KMS-11 (cell line): Measurements from ENCODE around the gene CD300A.
"Not testable (repeated sequence)": the region's sequence is repeated elsewhere in the genome, so short reads cannot be mapped to it uniquely, and the experiment has no call there.

Experiments
- H2AFZ ChIP-seq: fragments of 200-600 bp; sonication (generic); 2 replicates; pipeline ENCODE4 v1.6.1; 2016; ENCODE audit warnings: antibody characterized with exemption, mixed run types, low read depth
- H3K27ac ChIP-seq: fragments of 200-600 bp; sonication (generic); 2 replicates; pipeline ENCODE4 v1.6.1; 2016; ENCODE audit warnings: mild to moderate bottlenecking, mixed run types
- H3K27me3 ChIP-seq: fragments of 200-600 bp; sonication (generic); 2 replicates; pipeline ENCODE4 v1.6.1; 2017; ENCODE audit warnings: mild to moderate bottlenecking, low read depth, mixed run types, moderate library complexity; ENCODE audit not compliant: insufficient read depth
- H3K36me3 ChIP-seq: fragments of 200-600 bp; sonication (generic); 2 replicates; pipeline ENCODE4 v1.6.1; 2017; ENCODE audit warnings: mild to moderate bottlenecking, mixed run types; ENCODE audit not compliant: insufficient read depth
- H3K4me1 ChIP-seq: fragments of 200-600 bp; sonication (generic); 2 replicates; pipeline ENCODE4 v1.6.1; 2016; ENCODE audit warnings: mild to moderate bottlenecking, low read depth, mixed run types; ENCODE audit not compliant: poor library complexity, severe bottlenecking
- H3K4me2 ChIP-seq: fragments of 200-600 bp; sonication (generic); 2 replicates; pipeline ENCODE4 v1.7.0; 2016; ENCODE audit warnings: mild to moderate bottlenecking, mixed run types
- H3K4me3 ChIP-seq: fragments of 200-600 bp; sonication (generic); IDR thresholded peaks from 2 replicates; pipeline ENCODE4 v1.6.1; 2017; ENCODE audit warnings: low read depth, low read length, mixed read lengths; ENCODE audit not compliant: insufficient read depth
- H3K79me2 ChIP-seq: fragments of 200-600 bp; sonication (generic); 2 replicates; pipeline ENCODE4 v1.6.1; 2016; ENCODE audit warnings: low read depth, mixed run types; ENCODE audit not compliant: insufficient read depth
- H3K9ac ChIP-seq: fragments of 200-600 bp; sonication (generic); 2 replicates; pipeline ENCODE4 v1.6.1; 2016; ENCODE audit warnings: mild to moderate bottlenecking, mixed run types
- H4K20me1 ChIP-seq: fragments of 200-600 bp; sonication (generic); 2 replicates; pipeline ENCODE4 v1.6.1; 2016; ENCODE audit warnings: mild to moderate bottlenecking, mixed run types; ENCODE audit not compliant: insufficient read depth
- TF ChIP-seq, protein P1 (sequence below): fragments of 200-600 bp; sonication (generic); conservative IDR thresholded peaks from 2 replicates; pipeline ENCODE4 v1.6.1; 2017; ENCODE audit warnings: low read depth, mild to moderate bottlenecking, antibody characterized with exemption, low read length, moderate library complexity, mixed read lengths

CD300A gene

GRCh38 chr17:74515941-74516340 is 49.5 kb downstream of the CD300A start:
- H3K36me3 ChIP-seq = no peaks in the 10 kb centered on the region
- no peaks in the 10 kb centered on the region for H3K79me2 ChIP-seq
- H2AFZ ChIP-seq = no peak overlapping the region
- H3K4me3 ChIP-seq = no peak overlapping the region
- H3K9ac ChIP-seq = no peak overlapping the region
- no peak overlapping the region for H3K4me2 ChIP-seq
- TF ChIP-seq, protein P1, sequence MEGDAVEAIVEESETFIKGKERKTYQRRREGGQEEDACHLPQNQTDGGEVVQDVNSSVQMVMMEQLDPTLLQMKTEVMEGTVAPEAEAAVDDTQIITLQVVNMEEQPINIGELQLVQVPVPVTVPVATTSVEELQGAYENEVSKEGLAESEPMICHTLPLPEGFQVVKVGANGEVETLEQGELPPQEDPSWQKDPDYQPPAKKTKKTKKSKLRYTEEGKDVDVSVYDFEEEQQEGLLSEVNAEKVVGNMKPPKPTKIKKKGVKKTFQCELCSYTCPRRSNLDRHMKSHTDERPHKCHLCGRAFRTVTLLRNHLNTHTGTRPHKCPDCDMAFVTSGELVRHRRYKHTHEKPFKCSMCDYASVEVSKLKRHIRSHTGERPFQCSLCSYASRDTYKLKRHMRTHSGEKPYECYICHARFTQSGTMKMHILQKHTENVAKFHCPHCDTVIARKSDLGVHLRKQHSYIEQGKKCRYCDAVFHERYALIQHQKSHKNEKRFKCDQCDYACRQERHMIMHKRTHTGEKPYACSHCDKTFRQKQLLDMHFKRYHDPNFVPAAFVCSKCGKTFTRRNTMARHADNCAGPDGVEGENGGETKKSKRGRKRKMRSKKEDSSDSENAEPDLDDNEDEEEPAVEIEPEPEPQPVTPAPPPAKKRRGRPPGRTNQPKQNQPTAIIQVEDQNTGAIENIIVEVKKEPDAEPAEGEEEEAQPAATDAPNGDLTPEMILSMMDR = no peak
- H3K27me3 ChIP-seq = peaks cover 20% of the 10 kb centered on the region; the same call in 1 of the 2 replicates
- H3K4me1 ChIP-seq = no peaks in the 10 kb centered on the region
- no peak overlapping the region for H3K27ac ChIP-seq
- no peaks in the 10 kb centered on the region for H4K20me1 ChIP-seq

DNA sequence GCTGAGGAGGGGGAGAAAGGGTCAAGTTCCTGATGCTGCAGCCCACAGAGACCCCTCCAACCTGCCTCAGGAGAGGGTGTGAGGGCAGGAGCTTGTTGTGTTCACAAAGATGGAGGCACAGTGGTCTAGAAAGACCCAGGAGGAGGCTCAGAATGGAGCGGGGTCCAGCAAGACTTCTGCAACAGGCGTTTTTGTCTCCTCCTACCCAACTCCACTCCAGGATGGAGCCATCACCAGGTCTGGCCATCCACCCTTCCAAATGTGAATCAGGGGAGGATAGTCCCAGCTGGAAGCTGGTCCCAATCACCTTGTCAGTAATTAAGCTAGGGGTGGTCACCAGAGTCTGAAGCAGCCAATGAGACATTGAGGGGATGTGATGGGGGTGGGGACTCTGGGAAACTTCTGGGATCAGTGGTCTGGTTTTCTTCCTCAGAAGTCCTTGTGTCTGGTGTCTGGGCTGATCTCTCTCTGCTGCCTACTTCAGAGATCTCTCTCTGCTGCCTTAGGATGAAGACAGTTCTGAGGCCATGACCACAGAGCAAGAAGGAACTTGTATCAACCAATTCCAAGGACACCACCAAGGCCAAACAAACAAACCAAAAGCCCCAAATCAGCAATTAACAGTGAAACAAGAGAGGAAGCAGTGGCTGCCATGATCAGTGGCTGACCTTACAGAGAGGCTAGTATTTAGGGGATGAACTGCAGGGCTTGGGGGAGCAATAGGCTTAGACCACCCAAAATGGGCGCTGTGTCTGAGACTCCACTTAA is 50.3 kb downstream of the CD300A start:
- Histone ChIP-seq H4K20me1 (no peaks in the 10 kb centered on the region), H3K4me1 (no peaks in the 10 kb centered on the region), H3K9ac (no peak overlapping the region), H3K79me2 (no peaks in the 10 kb centered on the region), H3K4me2 (no peak overlapping the region), H3K27ac (no peak overlapping the region), H3K27me3 (peaks cover 28% of the 10 kb centered on the region), H2AFZ (no peak overlapping the region), H3K4me3 (no peak overlapping the region), H3K36me3 (no peaks in the 10 kb centered on the region)
- TF ChIP-seq, protein P1 = no peak

GRCh38 chr17:74518413-74518981 is 52.1 kb downstream of the CD300A start:
- H3K36me3 ChIP-seq, H4K20me1 ChIP-seq, H2AFZ ChIP-seq, H3K27ac ChIP-seq, H3K4me3 ChIP-seq, H3K4me2 ChIP-seq, H3K9ac ChIP-seq, H3K79me2 ChIP-seq, H3K4me1 ChIP-seq: not testable (repeated sequence)
- peaks cover 37% of the 10 kb centered on the region for H3K27me3 ChIP-seq

DNA sequence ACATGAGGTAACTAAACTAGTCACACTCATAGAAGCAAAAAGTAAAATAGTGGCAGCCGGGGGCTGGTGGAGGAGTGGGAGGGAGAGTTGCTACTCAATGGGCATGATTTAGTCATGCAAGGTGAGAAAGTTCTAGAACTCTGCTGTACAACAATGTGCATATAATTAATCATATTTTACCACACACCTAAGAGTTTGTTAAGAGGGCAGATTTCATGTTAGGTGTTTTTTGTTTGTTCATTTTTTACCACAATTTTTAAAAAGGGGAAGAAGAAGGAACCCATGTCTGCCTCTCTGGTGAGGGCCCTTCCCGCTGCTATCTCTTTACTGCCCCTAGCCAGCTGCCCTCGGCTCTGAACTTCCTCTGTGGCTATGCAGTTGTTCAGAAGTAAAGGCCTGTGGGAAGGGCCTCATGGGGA is 53.6 kb downstream of the CD300A start:
- Histone ChIP-seq H4K20me1 (no peaks in the 10 kb centered on the region), H3K4me1 (no peaks in the 10 kb centered on the region), H3K27me3 (peaks cover 52% of the 10 kb centered on the region), H3K4me3 (no peak overlapping the region), H3K4me2 (no peak overlapping the region), H3K79me2 (no peaks in the 10 kb centered on the region), H3K27ac (no peak overlapping the region), H2AFZ (no peak overlapping the region), H3K36me3 (no peaks in the 10 kb centered on the region), H3K9ac (no peak overlapping the region)
- TF ChIP-seq, protein P1 = no peak
